GM18858 (cell line): ENCODE data around the gene KRTAP4-11.
"Not testable (repeated sequence)": the region's sequence is repeated elsewhere in the genome, so short reads cannot be mapped to it uniquely, and the experiment has no call there.

Experiments used
- ATAC-seq: cut with Tn5 transposase; IDR thresholded peaks from one replicate; pipeline ENCODE4 v1.9.1; 2021; ENCODE audit not compliant: unreplicated experiment

The KRTAP4-11 gene

GRCh38 chr17:41117846-41118386, at the start of gene KRTAP4-11:
KRTAP4-11 (minus strand) TSS chr17:41118373; CDS start chr17:41118315, 58 bp downstream.
- not testable (repeated sequence) for ATAC-seq

- ATAC-seq = no peak
Measured at GRCh38 chr17:41167561-41167960, 49.4 kb upstream of the KRTAP4-11 start.

GRCh38 chr17:41163828-41164227, 45.7 kb upstream of the KRTAP4-11 start:
- no peak for ATAC-seq

- no peak for ATAC-seq
Measured at GRCh38 chr17:41160648-41161047, 42.5 kb upstream of the KRTAP4-11 start, which contains the start of gene KRTAP4-4. KRTAP4-4 (minus strand) TSS chr17:41160748; CDS start chr17:41160691, 57 bp downstream.

GRCh38 chr17:41160190-41160589, 42.0 kb upstream of the KRTAP4-11 start:
- not testable (repeated sequence) for ATAC-seq

- no peak for ATAC-seq
Measured at GRCh38 chr17:41153856-41154255, 35.7 kb upstream of the KRTAP4-11 start.

GRCh38 chr17:41151525-41151924, 33.4 kb upstream of the KRTAP4-11 start:
- no peak for ATAC-seq

GRCh38 chr17:41150026-41150425, 31.9 kb upstream of the KRTAP4-11 start:
- no peak for ATAC-seq

- ATAC-seq = no peak
Measured at GRCh38 chr17:41149652-41149985, 31.4 kb upstream of the KRTAP4-11 start, which contains the start of gene KRTAP4-5. KRTAP4-5 (minus strand) TSS chr17:41149825; CDS start chr17:41149767, 58 bp downstream.

GRCh38 chr17:41148971-41149651, 30.9 kb upstream of the KRTAP4-11 start:
- ATAC-seq = not testable (repeated sequence)

GRCh38 chr17:41147531-41148204, 29.5 kb upstream of the KRTAP4-11 start:
- ATAC-seq = no peak

GRCh38 chr17:41145261-41145660, 27.1 kb upstream of the KRTAP4-11 start:
- no peak for ATAC-seq

GRCh38 chr17:41144846-41145245, 26.7 kb upstream of the KRTAP4-11 start:
- ATAC-seq = no peak

- no peak for ATAC-seq
Measured at GRCh38 chr17:41141361-41141760, 23.2 kb upstream of the KRTAP4-11 start.

- ATAC-seq = no peak
Measured at GRCh38 chr17:41140360-41141131, 22.4 kb upstream of the KRTAP4-11 start, which contains the start of gene KRTAP4-6. KRTAP4-6 (minus strand) TSS chr17:41140544; CDS start chr17:41140487, 57 bp downstream.

GRCh38 chr17:41139865-41140264, 21.7 kb upstream of the KRTAP4-11 start:
- not testable (repeated sequence) for ATAC-seq

GRCh38 chr17:41133880-41134735, 15.9 kb upstream of the KRTAP4-11 start:
- no peak for ATAC-seq

- ATAC-seq = no peak
Measured at GRCh38 chr17:41131979-41132378, 13.8 kb upstream of the KRTAP4-11 start.

- no peak for ATAC-seq
Measured at GRCh38 chr17:41127371-41127770, 9.2 kb upstream of the KRTAP4-11 start.

GRCh38 chr17:41126412-41126811, 8.2 kb upstream of the KRTAP4-11 start:
- ATAC-seq = no peak
